Measurements from ENCODE around the gene ALDOB.

Gene ALDOB

DNA sequence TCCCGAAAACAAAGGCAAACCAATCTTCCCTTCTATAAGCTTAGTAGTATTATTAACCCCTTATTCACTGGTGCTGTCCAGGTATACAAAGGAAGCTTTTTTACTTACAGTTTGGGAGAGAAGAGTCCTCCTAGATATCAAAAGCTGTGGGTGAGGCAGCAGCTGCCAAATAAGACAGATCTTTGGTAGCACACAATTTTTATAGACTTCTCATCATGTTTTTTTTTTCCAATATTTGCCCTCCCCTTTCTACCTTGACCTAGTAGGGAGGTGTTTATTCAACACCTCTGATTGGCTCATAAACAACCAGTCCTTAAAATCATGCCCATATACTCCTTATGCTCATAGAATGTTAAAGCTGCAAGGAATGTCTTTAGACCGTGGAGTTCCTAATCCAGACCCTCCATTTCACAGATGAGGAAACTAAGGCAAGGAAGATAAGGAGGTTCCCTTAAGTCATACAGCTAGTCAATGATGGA, at the start of gene ALDOB:
Gene ALDOB (minus strand): TSS at position 174 of the 479 bp plus-strand sequence. CDS start 4,887 bp downstream, outside the sequence.
- DNase-seq (ENCODE audit: low spot score): no peak

GRCh38 chr9:101484046-101484445, 48.5 kb upstream of the ALDOB start:
- no peak for DNase-seq (ENCODE audit: low spot score)

DNA sequence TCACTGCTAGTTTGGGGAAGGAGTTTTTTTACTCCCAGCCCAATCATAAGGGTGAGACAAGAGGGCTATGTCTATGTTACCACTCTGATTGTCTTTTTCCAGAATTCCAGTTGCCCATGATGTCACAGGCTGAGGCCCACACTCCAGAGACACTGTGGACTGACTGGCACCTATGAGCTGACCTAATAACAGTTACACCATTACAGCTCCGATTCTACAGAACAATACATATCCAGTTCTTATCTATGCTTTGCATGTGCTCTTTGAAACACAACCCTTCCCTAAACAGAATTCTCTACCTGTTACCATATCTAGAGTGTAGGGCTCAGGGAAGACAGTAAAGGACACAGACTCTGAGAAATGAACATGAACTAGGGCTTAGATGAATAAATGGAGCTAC, 45.7 kb upstream of the ALDOB start:
- no peak for DNase-seq (ENCODE audit: low spot score)

DNA sequence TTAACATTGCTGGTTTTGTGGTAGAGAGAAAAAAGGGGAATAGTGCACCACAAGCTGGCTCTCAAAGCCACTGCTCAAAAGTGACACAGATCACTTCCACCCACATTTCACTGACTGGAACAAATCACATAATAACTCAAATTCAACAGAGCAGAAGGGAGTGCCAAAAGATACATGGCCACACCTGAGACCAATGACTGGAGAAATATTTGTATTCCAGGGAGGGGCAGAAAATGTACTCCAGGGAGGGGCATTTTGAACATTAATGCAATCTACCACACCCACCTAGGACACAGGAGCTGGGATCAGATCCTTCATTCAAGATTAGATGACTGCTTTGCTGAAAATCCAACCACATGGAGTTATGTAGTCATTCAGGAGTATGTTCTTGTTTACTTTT, 44.8 kb upstream of the ALDOB start:
- no peak for DNase-seq (ENCODE audit: low spot score)

DNA sequence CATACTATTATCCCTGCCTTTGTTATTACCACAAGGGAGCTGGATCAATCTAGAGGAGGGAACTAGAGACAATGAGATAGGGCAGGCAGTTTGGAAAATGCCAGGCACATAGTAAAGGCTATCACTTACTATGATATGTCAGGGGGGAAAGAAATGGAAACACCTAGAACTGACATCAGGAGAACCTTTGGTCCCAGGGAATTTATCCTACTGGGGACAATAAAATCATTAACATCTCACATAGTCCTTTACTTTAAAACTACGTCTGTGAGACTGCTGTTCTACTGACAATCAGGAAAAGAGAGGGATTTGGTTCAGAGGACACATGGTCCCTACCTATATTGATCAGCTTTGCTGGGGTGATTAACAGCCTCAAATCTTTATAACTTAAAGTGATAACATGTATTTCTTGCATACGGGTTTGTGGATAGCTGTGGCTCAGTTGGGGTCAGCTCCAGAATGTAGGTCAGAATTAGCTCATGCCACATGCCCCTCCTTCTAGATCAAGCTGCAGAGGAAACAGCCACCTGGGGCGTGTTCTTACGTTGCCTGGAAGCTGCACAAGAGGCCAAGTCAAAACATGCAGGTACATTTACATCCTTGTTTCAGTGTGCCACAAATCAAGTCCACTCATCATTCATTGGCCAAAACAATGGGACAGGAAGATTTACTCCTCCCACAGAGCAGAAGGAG, 43.9 kb upstream of the ALDOB start:
- DNase-seq (ENCODE audit: low spot score): no peak

DNA sequence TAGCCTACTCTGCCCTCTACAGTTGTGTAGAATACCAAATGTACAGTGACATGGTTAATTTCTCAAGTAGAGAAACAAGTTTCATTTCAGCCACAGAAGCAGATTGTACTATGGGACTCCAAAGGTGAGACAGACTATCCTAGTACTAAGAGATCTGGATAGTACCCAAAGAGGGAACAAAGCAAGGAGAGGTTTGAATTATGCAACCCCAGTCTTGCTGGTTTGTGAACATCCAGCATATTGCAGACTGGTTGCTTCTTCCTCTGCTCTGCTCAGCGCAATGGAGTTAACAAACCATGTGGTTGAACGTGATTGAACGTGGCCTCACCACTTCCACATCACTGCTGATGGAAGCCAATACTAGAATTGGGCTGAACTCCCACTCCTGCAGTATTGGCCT, 43.3 kb upstream of the ALDOB start:
- no peak for DNase-seq (ENCODE audit: low spot score)

DNA sequence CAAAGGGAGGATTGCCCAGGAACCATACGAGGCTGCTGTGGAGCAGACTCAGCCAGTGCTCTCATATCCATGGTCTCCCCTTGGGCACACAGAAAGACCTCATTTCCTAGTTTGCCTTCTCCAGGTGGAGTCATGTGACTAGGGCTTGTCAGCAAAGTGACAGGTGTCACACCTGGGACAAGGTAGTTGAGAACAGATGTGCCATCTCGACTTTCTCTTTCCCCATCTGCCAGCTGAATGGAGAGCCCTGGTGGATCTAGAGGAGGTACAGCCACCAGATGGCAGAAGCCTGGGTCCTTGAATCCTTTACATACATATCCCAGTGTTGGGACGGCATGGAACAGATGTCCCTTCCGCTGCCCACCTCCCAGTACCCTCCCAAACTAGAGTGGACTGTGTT, 42.9 kb upstream of the ALDOB start:
- no peak for DNase-seq (ENCODE audit: low spot score)

GRCh38 chr9:101477736-101478135, 42.2 kb upstream of the ALDOB start:
- no peak for DNase-seq (ENCODE audit: low spot score)

GRCh38 chr9:101477214-101477613, 41.6 kb upstream of the ALDOB start:
- no peak for DNase-seq (ENCODE audit: low spot score)

- no peak for DNase-seq (ENCODE audit: low spot score)
Measured at GRCh38 chr9:101476576-101477208, 41.1 kb upstream of the ALDOB start.

DNA sequence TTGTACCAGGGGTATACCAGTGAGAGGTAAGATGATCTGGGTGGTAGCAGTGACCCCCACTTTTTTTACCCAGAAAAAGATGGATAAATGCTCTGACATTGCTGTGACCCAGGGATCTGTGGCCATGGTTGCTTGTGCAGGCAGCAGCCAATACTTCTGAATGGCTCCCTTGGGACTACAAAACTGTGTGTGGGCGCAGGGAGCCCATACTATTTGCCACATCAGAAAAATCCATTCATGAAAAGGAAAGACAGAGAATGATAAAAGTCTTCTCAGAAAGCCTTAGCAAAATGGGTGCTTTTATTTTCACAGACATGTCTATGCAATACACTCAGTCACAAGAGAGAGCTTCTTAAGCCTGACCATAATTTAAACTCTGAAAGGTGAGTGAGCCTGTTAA, 37.3 kb upstream of the ALDOB start:
- DNase-seq (ENCODE audit: low spot score): no peak

- no peak for DNase-seq (ENCODE audit: low spot score)
Measured at GRCh38 chr9:101470929-101471328, 35.4 kb upstream of the ALDOB start.

GRCh38 chr9:101470021-101470420, 34.4 kb upstream of the ALDOB start:
- DNase-seq (ENCODE audit: low spot score): no peak

DNA sequence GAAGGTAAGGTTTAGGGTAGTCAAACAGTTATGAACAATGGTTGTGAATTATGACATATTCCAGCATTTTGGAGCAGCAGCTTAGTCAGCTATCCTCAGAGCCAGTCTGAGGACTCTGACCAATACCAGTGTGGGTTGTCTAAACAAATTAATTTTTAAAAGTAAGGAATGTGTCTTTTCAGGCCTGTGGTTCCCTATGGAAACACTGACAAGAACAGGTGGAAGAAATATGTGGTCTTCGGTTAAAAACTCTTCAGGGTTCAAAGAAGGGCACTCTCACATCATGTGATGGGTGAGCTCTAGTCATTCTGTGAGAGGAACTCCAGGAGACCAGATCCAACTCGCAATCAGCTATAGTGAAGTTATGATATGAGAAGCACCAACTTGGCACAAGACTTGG, 33.5 kb upstream of the ALDOB start:
- no peak for DNase-seq (ENCODE audit: low spot score)

DNA sequence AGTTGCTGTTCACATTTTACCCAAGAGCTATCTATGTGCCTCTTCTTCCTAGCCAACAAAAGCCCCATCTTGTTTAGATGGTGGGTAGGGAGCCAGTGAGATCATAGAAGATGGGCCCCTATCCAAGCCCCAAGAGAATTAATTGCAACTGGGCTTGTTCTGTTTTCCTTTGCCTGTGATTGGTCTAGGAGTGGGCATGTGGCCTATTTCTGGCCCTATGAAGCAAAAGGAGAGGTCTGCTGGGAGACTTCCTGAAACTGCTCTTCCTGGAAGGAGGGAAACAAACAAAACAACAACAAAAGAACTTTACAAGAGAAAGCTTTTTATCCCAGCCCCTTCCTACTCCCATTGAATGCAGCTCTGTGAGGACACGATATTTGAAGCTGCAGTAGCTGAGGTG, 32.5 kb upstream of the ALDOB start:
- no peak for DNase-seq (ENCODE audit: low spot score)

DNA sequence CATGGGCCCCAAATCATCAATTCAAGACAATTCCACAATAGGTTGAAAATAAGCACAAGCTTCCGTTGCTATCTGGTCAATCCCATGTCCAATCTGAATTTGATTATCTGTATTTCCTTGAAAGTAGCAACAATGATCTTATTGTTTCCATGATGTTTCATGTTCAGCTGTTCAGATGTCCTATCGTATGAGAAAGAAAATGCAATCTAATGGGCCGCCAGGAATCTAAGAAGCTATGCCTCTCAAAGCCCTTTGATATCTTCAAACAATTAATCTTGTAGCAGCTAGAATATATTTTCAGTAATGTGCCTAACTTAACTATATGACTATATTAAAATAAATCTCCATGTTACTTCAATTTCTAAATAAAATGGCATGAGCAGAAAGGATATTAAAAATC, 32.1 kb upstream of the ALDOB start:
- DNase-seq (ENCODE audit: low spot score): no peak

DNA sequence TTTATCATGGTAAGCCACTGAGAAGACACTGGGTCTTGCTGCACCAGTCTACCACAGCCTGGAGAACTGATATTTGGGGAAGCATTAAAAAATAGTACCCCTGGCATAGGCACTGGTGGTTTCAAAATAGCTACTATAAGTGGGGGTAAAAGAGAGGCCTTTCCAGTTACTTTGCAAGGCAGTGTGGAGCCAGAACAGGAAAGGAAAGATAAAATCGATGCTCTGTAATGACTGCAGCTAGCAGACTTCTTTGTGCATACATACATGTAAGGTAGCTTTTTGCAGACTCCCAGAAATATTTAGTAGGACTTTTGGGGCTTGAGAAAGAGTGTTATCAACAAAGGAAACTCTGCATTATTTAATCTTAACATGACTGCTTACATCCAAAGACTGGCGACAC, 31.3 kb upstream of the ALDOB start:
- no peak for DNase-seq (ENCODE audit: low spot score)

DNA sequence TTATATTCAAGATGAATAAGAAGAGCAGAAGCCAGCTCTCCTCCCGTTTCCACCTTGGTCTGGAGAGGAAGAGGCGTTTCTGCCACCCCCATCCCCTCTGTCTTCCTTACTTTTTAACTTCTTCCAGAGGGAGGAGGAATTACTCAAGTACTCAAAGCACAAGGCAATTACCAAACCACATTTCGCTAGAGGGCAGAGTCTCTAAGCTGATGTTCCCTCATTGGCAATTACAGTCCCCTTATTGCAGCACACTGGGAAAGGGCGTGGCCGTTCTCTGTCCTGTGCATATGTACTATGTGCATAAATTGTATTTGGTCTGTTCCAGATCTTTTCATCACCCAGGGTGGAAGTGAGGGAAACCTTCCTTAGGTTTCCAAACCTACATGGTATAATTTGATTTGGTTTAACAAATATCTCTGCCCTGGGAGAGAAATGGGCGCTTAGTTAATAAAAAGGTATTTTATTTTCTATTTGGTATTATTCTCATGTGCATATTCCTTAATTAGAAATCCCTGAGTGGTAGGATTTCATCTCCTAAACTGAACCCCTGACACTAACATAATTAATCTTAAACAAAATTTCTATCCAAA, 29.8 kb upstream of the ALDOB start:
- no peak for DNase-seq (ENCODE audit: low spot score)

- no peak for DNase-seq (ENCODE audit: low spot score)
Measured at GRCh38 chr9:101463397-101463796, 27.8 kb upstream of the ALDOB start.

GRCh38 chr9:101462558-101462957, 27.0 kb upstream of the ALDOB start:
- DNase-seq (ENCODE audit: low spot score): no peak

DNA sequence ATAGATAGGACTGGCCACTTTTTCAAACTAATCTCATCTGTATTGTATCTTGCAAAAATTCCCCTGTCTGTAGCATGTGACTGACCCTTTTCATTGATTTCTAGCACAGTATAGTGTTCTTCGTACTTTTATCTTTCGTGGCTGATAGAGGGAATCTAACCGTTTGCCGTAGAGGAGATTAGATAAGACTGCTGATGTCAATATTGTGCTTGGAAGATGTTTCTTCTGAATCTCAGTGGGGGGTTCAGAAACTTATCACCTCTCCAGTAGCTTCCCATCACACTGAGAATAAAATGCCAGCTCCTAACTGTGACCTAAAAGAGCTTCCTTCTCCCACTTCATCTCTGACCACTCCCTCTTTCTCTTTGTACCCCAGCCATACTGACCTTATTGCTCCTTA, 25.4 kb upstream of the ALDOB start:
- DNase-seq (ENCODE audit: low spot score): no peak

DNA sequence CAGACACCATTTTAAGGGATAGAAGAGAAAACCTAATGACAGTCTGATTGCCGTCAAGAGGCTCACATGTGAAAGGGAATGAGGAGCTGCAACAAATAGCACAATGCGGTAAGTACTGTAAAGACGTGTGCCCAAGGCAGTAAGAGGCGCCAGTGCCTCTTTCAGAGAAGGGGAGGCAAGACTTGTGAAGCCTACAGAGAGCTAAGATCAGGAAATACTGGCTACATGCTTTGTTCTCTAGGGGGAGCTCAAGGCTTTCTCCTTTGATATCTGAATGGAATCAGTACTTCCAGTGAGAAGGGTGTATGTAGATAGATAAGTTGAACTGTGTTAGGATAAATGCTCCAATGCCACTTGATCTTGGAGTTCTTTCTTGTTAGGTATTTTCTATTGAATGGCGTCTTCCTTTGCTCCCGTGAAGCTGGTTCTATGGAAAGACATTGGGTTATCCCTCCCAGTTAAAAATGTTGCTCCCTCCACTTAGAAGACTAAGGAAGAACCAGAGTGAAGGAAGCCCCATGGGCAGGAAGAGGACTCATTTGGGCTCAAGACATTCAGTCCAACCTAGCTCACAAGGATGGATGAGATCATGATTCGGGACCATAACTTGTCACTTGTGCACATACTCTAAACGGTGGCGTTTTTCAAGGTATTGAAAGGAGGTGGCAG, 23.5 kb upstream of the ALDOB start:
- DNase-seq (ENCODE audit: low spot score): peak; percentile 49

- no peak for DNase-seq (ENCODE audit: low spot score)
Measured at GRCh38 chr9:101457003-101457402, 21.4 kb upstream of the ALDOB start.

Measured in CD4-positive, alpha-beta T cell treated with Interleukin-2 at 100 ng/mL for 4 hours (primary cell).